ENCODE results near the gene DOCK1. TPM values are rescaled to one million over a fixed set of nuclear protein-coding genes. Genes with fewer than 3 reads are reported as not detected.

Gene DOCK1
- total RNA-seq, 1 donor, result 0.42 TPM

DNA sequence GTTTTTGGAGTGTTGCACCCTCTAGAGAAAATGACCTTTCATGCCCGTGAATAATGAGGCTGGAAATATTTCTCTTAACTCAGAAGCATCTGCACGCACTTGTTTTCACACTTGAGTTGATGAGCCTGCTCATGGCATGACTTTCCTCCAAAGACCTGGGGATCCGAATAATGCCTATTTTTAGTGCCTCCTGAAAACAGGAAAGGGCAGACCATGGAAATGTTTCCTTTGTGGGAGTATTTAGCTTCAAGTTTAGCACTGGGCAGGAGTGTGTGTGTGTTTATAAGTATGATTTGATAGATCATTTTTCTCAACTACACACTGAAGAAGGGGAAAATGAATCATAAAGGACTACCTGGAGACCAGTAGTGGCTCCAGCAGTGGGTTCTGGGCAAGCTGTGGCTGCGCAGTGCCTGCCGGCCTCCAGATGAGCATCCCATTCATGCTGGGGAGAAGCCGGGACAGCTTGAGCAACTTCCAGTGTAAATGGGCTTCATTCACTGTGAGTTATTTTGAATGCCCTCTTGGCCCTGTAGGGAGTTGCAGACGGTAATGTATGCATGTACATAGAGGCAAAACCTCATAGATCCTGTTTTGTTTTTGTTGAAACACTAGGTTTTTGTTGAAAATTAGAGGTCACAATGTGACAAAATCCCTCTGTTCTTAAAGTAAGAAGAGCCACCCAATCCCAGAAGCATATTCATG, 408.9 kb downstream of the DOCK1 start:
- H3K4me3 ChIP-seq (ENCODE audit: low read length), result no peak overlapping the region
- H3K9me3 ChIP-seq (ENCODE audit: low read depth, low read length), result no peaks in the 10 kb centered on the region
- H3K4me1 ChIP-seq (ENCODE audit: insufficient read depth, low read length), result no peaks in the 10 kb centered on the region
- H3K27me3 ChIP-seq (ENCODE audit: insufficient read depth, low read length), result no peaks in the 10 kb centered on the region

DNA sequence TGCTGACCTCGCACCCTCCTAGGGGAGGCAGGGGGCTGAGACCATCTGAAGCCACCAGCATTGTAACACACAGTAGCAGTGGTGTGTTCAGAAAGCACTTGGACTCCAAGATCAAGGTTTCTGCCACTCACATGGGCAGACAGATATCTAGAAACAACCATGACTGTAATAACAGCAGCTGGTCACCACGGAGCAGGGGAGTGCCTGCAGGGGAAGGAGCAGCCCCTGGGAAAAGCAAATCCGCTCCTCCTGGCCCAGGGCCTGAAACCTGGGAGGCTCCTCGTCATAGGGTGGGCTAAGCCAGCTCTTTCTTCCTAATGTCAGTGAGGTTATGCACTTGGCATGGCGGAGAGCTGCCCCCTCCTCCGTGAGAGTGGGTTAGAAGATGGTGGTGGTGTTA, 409.6 kb downstream of the DOCK1 start:
- no peaks in the 10 kb centered on the region for H3K9me3 ChIP-seq (ENCODE audit: low read depth, low read length)
- H3K4me3 ChIP-seq (ENCODE audit: low read length), result no peak overlapping the region
- H3K4me1 ChIP-seq (ENCODE audit: insufficient read depth, low read length), result no peaks in the 10 kb centered on the region
- H3K27me3 ChIP-seq (ENCODE audit: insufficient read depth, low read length), result no peaks in the 10 kb centered on the region

DNA sequence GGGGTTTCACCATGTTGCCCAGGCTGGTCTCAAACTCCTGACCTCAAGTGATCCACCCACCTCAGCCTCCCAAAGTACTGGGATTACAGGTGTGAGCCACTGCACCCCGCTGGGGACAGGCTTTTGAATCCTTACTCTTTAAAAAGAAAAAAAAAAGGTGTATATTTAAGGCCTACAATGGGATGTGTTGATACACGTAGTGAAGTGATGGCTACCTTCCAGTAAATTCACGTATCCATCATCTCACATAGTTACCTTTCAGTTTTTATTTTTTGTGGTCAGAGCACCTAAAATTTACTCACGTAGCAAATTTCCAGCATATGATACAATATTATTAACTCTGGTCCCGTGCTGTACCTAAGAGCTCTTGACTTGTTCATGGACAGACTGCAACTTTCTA, 410.7 kb downstream of the DOCK1 start:
- H3K4me3 ChIP-seq (ENCODE audit: low read length), result no peak overlapping the region
- H3K4me1 ChIP-seq (ENCODE audit: insufficient read depth, low read length), result no peaks in the 10 kb centered on the region
- H3K27me3 ChIP-seq (ENCODE audit: insufficient read depth, low read length), result no peaks in the 10 kb centered on the region
- H3K9me3 ChIP-seq (ENCODE audit: low read depth, low read length), result no peaks in the 10 kb centered on the region

DNA sequence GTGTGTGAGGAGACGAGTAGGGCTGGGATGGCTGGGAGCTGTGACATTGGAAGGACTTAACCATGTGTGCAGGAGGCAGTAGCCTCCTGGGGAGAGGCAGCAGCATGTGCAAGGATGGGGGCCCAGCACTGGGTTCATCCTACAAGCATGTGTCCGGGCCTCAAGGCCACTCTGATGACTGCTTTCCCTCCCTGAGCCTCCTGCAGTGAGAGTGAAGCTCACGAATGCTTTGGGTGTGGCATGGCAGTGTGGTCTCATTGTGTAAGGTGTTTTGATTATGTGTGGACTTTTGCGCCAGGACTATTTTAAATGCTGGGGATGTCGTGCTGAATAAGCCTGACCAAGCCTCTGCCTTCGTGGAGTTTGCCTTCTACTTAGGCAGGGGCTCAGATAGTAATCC, 413.2 kb downstream of the DOCK1 start:
- no peak overlapping the region for H3K4me3 ChIP-seq (ENCODE audit: low read length)
- H3K9me3 ChIP-seq (ENCODE audit: low read depth, low read length), result no peaks in the 10 kb centered on the region
- no peaks in the 10 kb centered on the region for H3K4me1 ChIP-seq (ENCODE audit: insufficient read depth, low read length)
- H3K27me3 ChIP-seq (ENCODE audit: insufficient read depth, low read length), result no peaks in the 10 kb centered on the region

DNA sequence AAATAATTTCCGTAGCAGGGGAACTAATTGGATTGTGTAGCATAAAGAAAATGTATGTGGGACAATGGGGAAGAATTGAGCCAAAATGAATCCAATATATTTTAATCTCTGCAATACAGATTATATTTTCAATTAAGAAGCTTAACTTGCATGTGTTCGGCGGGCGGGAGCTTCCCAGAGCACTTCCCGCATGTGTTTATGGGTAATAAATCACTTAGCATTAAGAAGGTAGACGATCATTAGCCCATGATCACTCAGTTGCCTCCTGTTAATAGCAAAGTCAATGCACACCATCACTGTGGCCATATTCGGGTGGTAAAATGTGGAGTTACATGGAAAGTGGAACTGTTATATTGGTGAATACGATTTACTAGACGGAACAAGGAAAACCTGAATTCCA, 414.0 kb downstream of the DOCK1 start:
- Histone ChIP-seq H3K4me3 (ENCODE audit: low read length) (no peak overlapping the region), H3K27me3 (ENCODE audit: insufficient read depth, low read length) (no peaks in the 10 kb centered on the region), H3K4me1 (ENCODE audit: insufficient read depth, low read length) (no peaks in the 10 kb centered on the region)

DNA sequence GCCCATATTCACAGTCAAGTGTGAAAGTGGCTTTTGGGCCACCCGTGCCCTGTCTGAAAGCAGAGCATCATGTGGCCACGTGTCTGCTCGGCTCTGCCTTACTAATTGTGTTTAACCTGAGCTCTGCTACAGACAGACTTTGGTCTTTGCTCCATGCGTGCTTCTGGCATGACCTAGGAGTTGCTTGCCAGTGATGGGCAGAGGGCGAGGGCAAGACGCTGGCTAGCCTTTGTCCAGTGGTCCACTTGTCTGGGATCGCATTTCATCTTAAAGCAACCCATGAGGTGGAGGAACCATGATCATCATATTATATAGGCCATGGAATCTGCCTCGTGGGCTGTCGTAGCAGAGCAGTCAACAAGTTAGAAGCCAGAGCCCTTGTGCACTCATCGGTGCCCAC, 414.5 kb downstream of the DOCK1 start:
- Histone ChIP-seq H3K4me1 (ENCODE audit: insufficient read depth, low read length) (no peaks in the 10 kb centered on the region), H3K9me3 (ENCODE audit: low read depth, low read length) (no peaks in the 10 kb centered on the region), H3K4me3 (ENCODE audit: low read length) (no peak overlapping the region), H3K27me3 (ENCODE audit: insufficient read depth, low read length) (no peaks in the 10 kb centered on the region)

More for the DNA sequence above, 414.0 kb downstream of the DOCK1 start:
- no peaks in the 10 kb centered on the region for H3K9me3 ChIP-seq (ENCODE audit: low read depth, low read length)

DNA sequence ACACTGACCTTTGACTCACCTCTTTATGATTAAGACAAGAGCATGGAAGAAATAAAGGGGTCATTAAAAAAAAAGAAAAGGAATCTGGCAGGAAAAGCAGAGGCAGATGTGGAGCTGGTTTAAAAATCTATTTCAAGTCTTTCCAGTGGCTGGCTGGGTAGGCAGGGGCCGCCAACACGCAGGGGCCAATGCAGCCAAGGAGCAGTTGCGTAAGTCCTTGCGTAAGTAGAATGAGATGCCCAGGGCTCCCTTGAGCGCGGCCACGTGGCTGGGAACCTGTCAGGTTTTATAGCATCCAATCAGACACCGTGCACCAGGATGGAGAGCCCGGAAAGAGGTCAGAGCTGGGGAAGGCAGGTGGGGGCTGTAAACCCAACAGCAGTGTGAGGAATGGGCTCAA, 414.9 kb downstream of the DOCK1 start:
- Histone ChIP-seq H3K4me1 (ENCODE audit: insufficient read depth, low read length) (no peaks in the 10 kb centered on the region), H3K9me3 (ENCODE audit: low read depth, low read length) (no peaks in the 10 kb centered on the region), H3K27me3 (ENCODE audit: insufficient read depth, low read length) (no peaks in the 10 kb centered on the region), H3K4me3 (ENCODE audit: low read length) (no peak overlapping the region)

DNA sequence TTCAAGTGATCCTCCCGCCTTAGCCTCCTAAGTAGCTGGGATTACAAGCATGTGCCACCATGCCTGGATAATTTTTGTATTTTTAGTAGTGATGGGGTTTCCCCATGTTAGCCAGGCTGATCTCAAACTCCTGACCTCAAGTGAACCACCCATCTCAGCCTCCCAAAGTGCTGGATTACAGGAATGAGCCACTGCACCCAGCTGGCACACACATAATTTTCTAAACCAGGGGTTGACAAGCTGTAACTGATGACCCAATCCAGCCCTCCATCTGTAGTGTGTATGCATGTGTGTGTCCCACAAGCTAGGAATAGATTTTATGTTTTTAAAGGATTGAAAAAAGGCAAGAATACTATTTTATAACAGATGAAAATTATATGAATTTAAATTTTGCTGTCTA, 417.1 kb downstream of the DOCK1 start:
- Histone ChIP-seq H3K4me1 (ENCODE audit: insufficient read depth, low read length) (no peaks in the 10 kb centered on the region), H3K4me3 (ENCODE audit: low read length) (no peak overlapping the region), H3K27me3 (ENCODE audit: insufficient read depth, low read length) (no peaks in the 10 kb centered on the region), H3K9me3 (ENCODE audit: low read depth, low read length) (no peaks in the 10 kb centered on the region)

DNA sequence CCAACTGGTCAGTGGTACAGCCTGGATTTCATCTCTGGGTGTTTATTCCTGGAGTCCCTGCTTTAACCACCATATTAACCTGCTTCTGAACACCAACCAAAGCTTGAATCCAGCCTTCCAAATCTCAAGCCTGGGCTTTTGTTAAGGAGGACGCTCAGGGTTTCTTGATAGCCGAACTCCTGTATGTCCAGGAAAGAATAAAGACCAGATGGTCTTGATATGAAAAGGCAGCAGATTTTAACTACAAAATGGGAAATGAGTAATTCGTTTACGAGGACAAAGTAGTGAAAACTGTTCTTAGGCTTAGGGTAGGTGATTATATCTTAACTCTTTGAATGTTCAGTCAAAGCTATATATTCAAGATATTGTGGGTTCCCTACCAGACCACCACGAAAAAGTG, 420.3 kb downstream of the DOCK1 start:
- no peaks in the 10 kb centered on the region for H3K9me3 ChIP-seq (ENCODE audit: low read depth, low read length)
- H3K4me1 ChIP-seq (ENCODE audit: insufficient read depth, low read length), result no peaks in the 10 kb centered on the region
- no peaks in the 10 kb centered on the region for H3K27me3 ChIP-seq (ENCODE audit: insufficient read depth, low read length)
- H3K4me3 ChIP-seq (ENCODE audit: low read length), result no peak overlapping the region

DNA sequence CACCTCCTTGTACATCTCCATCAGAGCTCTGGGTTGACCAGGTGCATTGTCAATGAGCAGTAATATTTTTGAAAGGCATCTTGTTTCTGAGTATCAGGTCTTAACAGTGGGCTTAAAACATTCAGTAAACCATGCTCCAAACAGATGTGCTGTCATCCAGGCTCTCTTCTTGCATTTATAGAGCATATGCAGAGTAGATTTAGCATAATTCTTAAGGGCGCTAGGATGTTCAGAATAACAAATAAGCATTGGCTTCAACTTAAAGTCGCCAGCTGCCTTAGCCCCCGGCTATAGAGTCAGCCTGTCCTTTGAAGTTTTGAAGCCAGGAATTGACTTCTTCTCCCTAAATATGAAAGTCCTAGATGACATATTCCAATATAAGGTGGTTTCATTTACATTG, 421.7 kb downstream of the DOCK1 start:
- Histone ChIP-seq H3K9me3 (ENCODE audit: low read depth, low read length) (no peaks in the 10 kb centered on the region), H3K4me3 (ENCODE audit: low read length) (no peak overlapping the region)

DNA sequence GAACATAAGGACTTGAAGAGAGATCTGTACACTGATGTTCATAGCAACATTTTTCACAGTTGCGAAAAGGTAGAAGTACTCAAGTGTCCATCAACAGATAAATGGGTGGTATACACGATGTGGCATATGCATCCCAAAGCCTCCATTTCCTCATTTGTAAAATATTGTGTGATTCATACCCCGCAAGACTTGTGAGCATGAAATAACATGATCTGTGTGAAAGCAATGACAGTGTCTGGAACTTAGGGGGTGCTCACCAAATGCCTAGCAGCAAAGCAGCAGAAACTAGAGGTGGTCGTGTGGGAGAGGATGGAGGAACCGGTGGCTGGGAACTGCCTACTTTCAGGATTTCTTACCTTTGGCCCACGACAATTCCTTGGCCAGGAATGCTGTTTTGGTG, 426.5 kb downstream of the DOCK1 start:
- Histone ChIP-seq H3K4me1 (ENCODE audit: insufficient read depth, low read length) (no peaks in the 10 kb centered on the region), H3K4me3 (ENCODE audit: low read length) (no peak overlapping the region), H3K9me3 (ENCODE audit: low read depth, low read length) (no peaks in the 10 kb centered on the region), H3K27me3 (ENCODE audit: insufficient read depth, low read length) (no peaks in the 10 kb centered on the region)

More for the DNA sequence above, 421.7 kb downstream of the DOCK1 start:
- Histone ChIP-seq H3K27me3 (ENCODE audit: insufficient read depth, low read length) (no peaks in the 10 kb centered on the region), H3K4me1 (ENCODE audit: insufficient read depth, low read length) (no peaks in the 10 kb centered on the region)

DNA sequence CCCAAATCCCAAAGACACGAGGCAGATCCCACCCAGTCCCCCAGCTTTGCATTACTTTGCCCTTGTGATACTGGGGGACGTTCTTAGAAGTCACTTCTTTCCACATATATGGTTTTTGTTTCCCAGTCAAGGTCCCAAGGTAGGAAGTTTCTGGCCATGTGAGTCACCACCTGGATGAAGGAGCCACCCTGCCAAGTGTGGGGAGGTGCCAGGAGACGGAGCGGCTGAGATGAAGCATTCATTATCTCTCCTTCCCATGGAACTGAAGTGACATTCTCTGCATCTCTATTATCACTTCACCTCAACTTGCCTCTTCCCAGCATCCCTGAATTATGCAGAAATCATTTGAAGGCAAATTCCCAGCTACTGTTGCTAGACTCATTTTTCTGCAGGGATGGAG, 427.4 kb downstream of the DOCK1 start:
- Histone ChIP-seq H3K4me3 (ENCODE audit: low read length) (no peak overlapping the region), H3K27me3 (ENCODE audit: insufficient read depth, low read length) (no peaks in the 10 kb centered on the region), H3K4me1 (ENCODE audit: insufficient read depth, low read length) (no peaks in the 10 kb centered on the region), H3K9me3 (ENCODE audit: low read depth, low read length) (no peaks in the 10 kb centered on the region)

DNA sequence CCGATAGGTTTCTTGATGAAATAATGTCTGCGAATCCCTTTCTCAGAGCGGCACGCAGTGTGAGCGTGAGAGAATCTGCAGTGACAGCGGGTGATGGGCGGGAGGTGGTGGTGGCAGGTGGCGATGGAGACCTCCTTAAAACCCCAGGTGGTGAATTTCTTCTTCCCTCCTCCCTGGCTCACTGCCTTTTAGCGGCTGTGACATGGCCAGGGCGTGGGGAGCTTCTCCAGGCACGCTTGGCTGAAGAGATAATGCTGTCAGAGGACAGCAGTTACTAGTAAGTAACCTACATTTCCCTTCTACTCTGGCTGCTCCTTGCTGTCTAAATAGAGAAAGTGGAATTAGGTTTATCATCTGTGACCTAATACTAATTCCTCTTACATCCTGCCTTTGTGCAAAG, 432.6 kb downstream of the DOCK1 start:
- Histone ChIP-seq H3K9me3 (ENCODE audit: low read depth, low read length) (no peaks in the 10 kb centered on the region), H3K4me3 (ENCODE audit: low read length) (no peak overlapping the region)

DNA sequence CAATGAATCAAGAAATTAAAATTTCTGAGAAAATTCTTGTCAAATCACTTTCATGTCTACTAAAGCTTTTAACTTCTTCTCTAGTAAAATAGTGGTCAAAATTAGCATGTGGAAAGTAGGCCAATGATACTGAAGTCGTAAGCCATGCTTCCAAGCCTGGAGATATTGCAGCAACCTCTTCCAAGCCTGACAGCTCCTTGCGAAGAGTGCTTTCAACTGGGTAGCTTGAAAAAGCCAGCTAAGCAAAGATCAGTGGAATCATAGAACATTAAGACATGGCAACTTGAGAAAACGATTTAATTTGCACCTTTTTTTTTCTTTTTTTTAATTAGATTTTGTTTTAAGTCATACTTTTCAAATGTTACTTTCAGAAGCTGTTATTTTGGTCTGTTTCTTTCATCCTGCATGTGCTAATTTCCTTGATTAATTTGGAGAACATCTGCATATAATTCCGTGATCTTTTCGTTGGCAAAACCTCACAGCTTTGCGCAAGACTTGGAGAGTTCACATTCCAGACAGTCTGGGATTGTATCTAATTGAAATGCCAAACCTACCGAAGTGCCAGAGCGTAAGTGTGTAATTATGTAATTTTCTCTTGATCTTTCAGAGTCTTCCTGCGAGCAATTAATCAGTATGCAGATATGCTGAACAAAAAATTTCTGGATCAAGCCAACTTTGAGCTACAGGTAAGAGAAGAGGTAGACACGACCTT, 433.3 kb downstream of the DOCK1 start:
- Histone ChIP-seq H3K9me3 (ENCODE audit: low read depth, low read length) (no peaks in the 10 kb centered on the region), H3K27me3 (ENCODE audit: insufficient read depth, low read length) (no peaks in the 10 kb centered on the region), H3K4me1 (ENCODE audit: insufficient read depth, low read length) (no peaks in the 10 kb centered on the region), H3K4me3 (ENCODE audit: low read length) (no peak overlapping the region)

More for the DNA sequence above, 432.6 kb downstream of the DOCK1 start:
- Histone ChIP-seq H3K4me1 (ENCODE audit: insufficient read depth, low read length) (no peaks in the 10 kb centered on the region), H3K27me3 (ENCODE audit: insufficient read depth, low read length) (no peaks in the 10 kb centered on the region)

DNA sequence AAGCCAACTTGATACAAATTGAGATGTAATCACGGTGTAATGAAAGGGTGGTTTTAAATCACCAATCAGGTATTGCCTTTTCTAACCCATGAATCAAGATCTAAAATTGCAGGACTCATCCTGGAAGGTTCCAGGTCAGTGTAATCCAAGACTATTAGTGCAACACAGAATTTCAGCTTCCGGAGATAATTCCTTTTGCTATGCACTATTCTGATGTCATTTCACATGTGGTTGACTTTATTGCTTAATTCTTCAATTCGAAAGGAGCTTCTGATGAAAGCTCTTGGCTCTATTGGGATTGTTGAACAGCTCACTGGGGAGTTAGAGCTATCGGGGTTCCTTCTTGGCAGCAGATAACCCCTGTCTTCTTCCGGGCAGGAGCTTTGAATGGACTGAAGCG, 438.6 kb downstream of the DOCK1 start:
- Histone ChIP-seq H3K27me3 (ENCODE audit: insufficient read depth, low read length) (no peaks in the 10 kb centered on the region), H3K9me3 (ENCODE audit: low read depth, low read length) (no peaks in the 10 kb centered on the region), H3K4me1 (ENCODE audit: insufficient read depth, low read length) (no peaks in the 10 kb centered on the region), H3K4me3 (ENCODE audit: low read length) (no peak overlapping the region)

DNA sequence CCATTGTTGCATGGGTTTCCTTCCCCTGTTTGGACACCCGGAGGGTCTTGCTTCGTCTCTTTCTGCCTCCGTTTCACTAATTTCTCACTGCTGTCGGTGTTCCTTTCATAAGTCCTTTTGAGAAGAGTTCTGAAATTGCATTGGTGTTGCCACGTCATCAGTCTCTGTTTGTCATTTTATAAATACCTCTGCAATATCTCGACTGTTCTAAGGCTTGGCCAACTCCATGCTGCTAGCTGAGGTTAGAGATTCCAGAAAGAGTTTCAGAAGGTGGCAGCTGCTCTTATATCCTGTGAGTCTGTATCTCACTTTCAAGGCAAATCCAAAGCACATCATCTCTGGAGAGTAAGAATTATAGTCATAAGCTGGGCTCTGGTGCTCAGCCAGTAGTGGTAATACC, 439.1 kb downstream of the DOCK1 start:
- Histone ChIP-seq H3K27me3 (ENCODE audit: insufficient read depth, low read length) (no peaks in the 10 kb centered on the region), H3K4me3 (ENCODE audit: low read length) (no peak overlapping the region), H3K4me1 (ENCODE audit: insufficient read depth, low read length) (no peaks in the 10 kb centered on the region), H3K9me3 (ENCODE audit: low read depth, low read length) (no peaks in the 10 kb centered on the region)

Data from mononuclear cell (primary cell).